Prostate gland (tissue), 2 donors: ENCODE results near the gene DNAJB12. TPM values are rescaled to one million over a fixed set of nuclear protein-coding genes. Genes with fewer than 3 reads are reported as not detected.

ENCODE experiments used
- DNase-seq: peaks from one replicate; pipeline ENCODE4 v3.0.0-alpha.2; 2019; ENCODE audit warnings: low spot score
- H3K27ac ChIP-seq, 2 donors: fragments of 200-600 bp; sonication (generic); 2 replicates each; pipeline ENCODE4 v1.5.1; 2017 to 2019
- H3K27me3 ChIP-seq: fragments of 200-600 bp; sonication (generic); replicated peaks from 2 replicates; pipeline ENCODE4 v1.5.1; 2019; ENCODE audit not compliant: insufficient read depth
- H3K36me3 ChIP-seq, 2 donors: fragments of 200-600 bp; sonication (generic); 1 replicate in 1 of 2; 2 replicates in 1 of 2; pipeline versions ENCODE4 v1.5.1 to v1.8.1; 2017 to 2019
- H3K4me1 ChIP-seq: fragments of 200-600 bp; sonication (generic); replicated peaks from 2 replicates; pipeline ENCODE4 v1.5.1; 2019
- H3K4me3 ChIP-seq, 2 donors: fragments of 200-600 bp; sonication (generic); 2 replicates each; pipeline ENCODE4 v1.5.1; 2017 to 2019
- H3K9me3 ChIP-seq: fragments of 200-600 bp; sonication (generic); 2 replicates; pipeline ENCODE4 v1.5.1; 2017
- POLR2A ChIP-seq: fragments of 450-650 bp; IDR thresholded peaks from one replicate; pipeline ENCODE4 v1.6.1; 2016; ENCODE audit warnings: antibody characterized with exemption, mild to moderate bottlenecking
- POLR2AphosphoS5 ChIP-seq: sonication (generic); formaldehyde crosslinking; IDR thresholded peaks from one replicate; pipeline ENCODE4 v1.6.1; 2017; ENCODE audit warnings: antibody characterized with exemption
- WGBS: methylation state at CpG from one replicate; pipeline ENCODE4 v1.1.5; 2018; 5-methylcytosine and 5-hydroxymethylcytosine counted together
- intact Hi-C: fragments of 100-400 bp; cut with DNase I; formaldehyde crosslinking; loops from one replicate; pipeline ENCODE4 v1.14.2; 2022
- total RNA-seq, 2 donors: library from RNA; depleted of rRNA; stranded (reverse); fragments of >200 nt; gene quantifications; one replicate each; pipeline ENCODE4 v1.1.0, GENCODE V29; 2016
- TF ChIP-seq, protein P1 (sequence below), 4 experiments: fragments of 200-600 bp in 2 of 4; fragments of 450-650 bp in 2 of 4; sonication (generic) in 2 of 4; IDR thresholded peaks; 1 replicate in 3 of 4; 2 replicates in 1 of 4; pipeline ENCODE4 v1.5.1; 2016 to 2019; ENCODE audit warnings: antibody characterized with exemption in 4 of 4, mild to moderate bottlenecking in 2 of 4, moderate library complexity in 2 of 4

The DNAJB12 gene
- total RNA-seq, 2 donors from 2014 or later = 33.0 to 55.9 TPM

DNA sequence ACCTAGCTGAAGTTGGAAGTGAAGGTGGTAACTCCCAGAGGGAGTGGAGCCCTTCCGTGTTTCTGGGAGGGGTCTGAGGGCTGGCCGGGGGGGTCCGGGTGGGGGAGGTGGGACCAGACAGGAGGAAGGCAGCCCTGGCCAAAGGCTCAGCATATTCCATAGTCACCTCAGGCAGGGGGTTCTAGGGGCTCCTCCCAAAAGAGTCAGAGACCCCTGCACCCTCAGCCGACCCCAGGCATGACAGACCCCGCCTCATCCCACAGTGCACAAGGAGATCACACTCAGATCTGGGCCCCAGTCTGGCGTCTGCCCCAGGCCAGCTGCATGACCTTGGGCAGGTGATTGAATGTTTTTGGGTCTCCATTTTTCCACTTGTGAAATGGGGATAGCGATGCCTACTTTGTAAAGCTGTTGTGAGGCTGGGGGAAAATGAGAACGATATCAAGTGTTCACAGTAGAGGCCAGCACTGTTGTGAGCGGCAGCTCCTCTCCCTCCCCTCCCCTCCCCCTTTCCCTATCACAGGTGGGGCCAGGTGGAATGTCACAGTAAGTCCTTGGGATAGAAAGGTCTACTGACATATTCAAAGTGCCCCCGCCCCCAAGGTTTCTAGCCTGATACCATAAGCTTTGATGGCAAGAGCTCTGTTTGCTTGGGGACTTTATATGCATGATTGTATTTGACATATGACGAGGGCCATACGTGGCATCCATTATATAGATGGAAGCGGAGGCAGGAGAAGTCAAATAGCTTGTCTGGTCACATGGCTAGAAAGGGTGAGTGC lies 33.3 kb downstream of the DNAJB12 start:
- Histone ChIP-seq H3K4me1 (peaks cover 19% of the 10 kb centered on the region), H3K9me3 (no peaks in the 10 kb centered on the region), H3K27ac (peak overlapping the region; percentile 81 to 83), H3K27me3 (no peaks in the 10 kb centered on the region), H3K4me3 (no peak overlapping the region), H3K36me3 (no peaks in the 10 kb centered on the region)
- DNase-seq = no peak
- 70% methylated on average over 13 of the region's 13 CpGs for WGBS
- TF ChIP-seq, protein P1, sequence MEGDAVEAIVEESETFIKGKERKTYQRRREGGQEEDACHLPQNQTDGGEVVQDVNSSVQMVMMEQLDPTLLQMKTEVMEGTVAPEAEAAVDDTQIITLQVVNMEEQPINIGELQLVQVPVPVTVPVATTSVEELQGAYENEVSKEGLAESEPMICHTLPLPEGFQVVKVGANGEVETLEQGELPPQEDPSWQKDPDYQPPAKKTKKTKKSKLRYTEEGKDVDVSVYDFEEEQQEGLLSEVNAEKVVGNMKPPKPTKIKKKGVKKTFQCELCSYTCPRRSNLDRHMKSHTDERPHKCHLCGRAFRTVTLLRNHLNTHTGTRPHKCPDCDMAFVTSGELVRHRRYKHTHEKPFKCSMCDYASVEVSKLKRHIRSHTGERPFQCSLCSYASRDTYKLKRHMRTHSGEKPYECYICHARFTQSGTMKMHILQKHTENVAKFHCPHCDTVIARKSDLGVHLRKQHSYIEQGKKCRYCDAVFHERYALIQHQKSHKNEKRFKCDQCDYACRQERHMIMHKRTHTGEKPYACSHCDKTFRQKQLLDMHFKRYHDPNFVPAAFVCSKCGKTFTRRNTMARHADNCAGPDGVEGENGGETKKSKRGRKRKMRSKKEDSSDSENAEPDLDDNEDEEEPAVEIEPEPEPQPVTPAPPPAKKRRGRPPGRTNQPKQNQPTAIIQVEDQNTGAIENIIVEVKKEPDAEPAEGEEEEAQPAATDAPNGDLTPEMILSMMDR (IDR thresholded peaks at IDR 0.05) = no peak
- no peak for TF ChIP-seq POLR2AphosphoS5
- TF ChIP-seq POLR2A = no peak
- intact Hi-C loops = no loop called here

DNA sequence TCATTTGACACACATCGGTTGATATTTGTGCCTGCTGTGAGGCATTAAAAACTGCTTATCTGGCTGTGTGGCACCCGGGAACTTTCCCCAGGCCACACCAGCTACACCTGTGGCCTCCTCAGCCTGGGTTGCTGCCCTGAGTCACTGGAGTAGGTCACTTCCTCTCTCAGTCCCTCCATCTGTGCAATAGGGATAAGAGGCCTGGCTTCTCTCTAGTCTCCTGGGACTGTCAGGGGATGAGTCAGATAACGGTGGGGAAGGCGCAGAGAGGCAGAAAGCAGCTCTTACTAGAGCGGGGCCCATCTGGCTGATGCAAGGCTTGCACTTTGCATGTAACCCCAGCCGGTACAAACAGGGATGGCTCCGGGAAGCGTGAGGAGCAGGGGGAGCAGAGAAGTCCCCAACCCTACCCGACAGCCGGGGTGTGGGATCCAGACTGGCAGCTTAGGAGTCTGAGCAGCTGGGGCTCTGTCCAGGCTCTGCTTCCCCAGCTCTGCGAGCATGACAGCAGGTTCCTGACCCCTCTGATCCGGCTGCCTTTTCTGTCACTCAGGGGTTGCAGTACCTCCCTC lies 34.0 kb downstream of the DNAJB12 start:
- H3K9me3 ChIP-seq = no peaks in the 10 kb centered on the region
- peak overlapping the region; percentile 81 to 83 for H3K27ac ChIP-seq
- H3K4me3 ChIP-seq = no peak overlapping the region
- intact Hi-C loops = no loop called here
- no peak for DNase-seq
- H3K27me3 ChIP-seq = no peaks in the 10 kb centered on the region
- H3K36me3 ChIP-seq = no peaks in the 10 kb centered on the region
- H3K4me1 ChIP-seq = peaks cover 24% of the 10 kb centered on the region
- WGBS = 50% methylated on average over 12 of the region's 12 CpGs
- TF ChIP-seq, protein P1 (IDR thresholded peaks at IDR 0.05) = no peak
- peak; percentile 26 for TF ChIP-seq POLR2A
- TF ChIP-seq POLR2AphosphoS5 = no peak

DNA sequence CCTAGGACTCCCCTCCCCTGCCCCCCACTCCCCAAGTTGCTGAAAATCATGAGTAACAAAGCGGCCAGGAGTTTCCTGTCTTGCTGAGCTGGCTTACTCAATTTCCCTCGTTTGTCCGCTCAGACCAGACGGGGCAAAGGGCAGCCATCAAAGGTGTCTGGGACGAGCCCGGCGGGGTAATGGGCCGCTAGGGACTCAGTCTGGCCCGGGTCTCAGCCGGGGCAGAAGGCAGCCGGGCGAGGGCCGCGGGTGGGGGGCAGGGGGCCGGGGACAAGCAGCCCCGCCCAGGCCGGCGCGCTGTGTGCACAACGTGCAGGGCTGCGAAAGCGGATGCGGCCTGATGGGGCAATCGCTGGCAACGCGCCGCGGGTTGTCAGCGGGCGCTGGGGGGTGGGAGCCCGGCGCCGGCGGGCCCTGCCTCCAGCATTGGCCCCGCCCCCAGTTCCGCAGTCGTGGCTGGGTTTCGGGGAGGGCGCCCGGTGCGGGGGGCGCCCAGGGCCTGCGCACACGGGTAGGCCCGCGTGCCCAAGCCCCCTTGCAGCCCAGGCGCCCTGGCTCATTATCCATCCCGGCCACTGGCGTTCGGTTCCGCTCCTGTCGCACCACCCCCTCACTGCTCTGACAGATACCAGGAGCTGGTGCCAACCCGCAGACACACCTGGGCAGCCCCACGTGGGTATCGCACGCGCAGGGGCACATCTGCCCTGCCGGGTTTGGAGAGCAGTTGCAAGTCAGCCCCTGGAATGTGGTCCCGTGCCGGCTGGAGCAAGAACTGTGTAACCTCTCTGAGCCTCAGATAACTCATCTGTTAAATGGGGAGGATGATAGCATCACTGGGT lies 35.1 kb downstream of the DNAJB12 start:
- Histone ChIP-seq H3K36me3 (no peaks in the 10 kb centered on the region), H3K27ac (peak overlapping the region; percentile 81 to 83), H3K4me3 (peak overlapping the region; percentile 24 to 34), H3K9me3 (no peaks in the 10 kb centered on the region), H3K4me1 (peaks cover 20% of the 10 kb centered on the region), H3K27me3 (no peaks in the 10 kb centered on the region)
- 6% methylated on average over 30 of the region's 60 CpGs for WGBS
- intact Hi-C loops = loop anchor here (5.0 kb wide), 1 partner anchor 47 kb away; the partner anchor contains the start of gene DDIT4
- TF ChIP-seq, protein P1 (IDR thresholded peaks at IDR 0.05) = peak in 2 of 4 experiments; percentile 20 to 26
- TF ChIP-seq POLR2AphosphoS5 = peak; percentile 80
- peak; percentile 37 for TF ChIP-seq POLR2A
- DNase-seq = peak; percentile 92

DNA sequence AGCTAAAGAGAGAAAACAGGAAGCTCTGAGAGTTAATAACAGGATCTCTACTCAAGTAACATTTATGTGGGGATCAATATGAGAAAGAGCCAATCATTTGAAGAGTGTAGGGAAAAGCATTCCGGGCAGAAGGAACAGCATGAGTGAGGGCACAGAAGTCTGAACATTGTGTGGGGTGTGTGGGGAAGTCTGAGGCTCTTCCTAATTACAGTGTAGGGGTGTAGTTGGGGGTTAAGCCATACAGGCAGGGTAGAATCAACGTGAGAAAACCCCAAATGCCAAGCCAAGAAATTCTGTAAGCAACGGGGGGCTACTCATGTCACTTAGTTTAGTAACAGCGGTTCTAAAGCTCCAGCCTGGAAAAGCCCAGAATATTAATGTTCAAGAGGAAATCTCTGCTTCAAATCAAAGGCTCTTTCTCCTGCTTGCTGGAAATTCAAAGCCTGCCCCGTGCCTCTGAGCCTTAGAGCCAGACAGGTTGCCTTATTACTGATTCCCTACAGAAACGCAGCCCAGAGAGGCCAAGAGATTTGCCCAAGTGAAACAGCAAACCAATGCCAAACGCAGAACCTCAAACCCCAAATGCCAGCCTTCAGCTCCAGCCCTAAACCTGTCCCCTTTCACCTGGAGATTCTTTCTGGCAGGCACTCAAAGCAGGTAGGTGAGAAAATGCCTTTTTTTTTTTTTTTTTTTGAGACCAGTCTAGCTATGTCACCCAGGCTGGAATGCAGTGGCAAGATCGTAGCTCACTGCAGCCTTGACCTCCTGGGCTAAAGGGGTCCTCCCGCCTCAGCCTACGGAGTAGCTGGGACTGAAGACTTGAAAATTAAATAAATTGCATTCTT lies 36.1 kb downstream of the DNAJB12 start:
- intact Hi-C loops = loop anchor here (5.0 kb wide), 1 partner anchor 46 kb away; the partner anchor contains the start of gene DDIT4
- DNase-seq = no peak

More for the DNA sequence above, 36.1 kb downstream of the DNAJB12 start:
- peak overlapping the region; percentile 81 to 83 for H3K27ac ChIP-seq
- peaks cover 20% of the 10 kb centered on the region for H3K4me1 ChIP-seq
- H3K9me3 ChIP-seq = no peaks in the 10 kb centered on the region
- H3K4me3 ChIP-seq = no peak overlapping the region
- TF ChIP-seq, protein P1 (IDR thresholded peaks at IDR 0.05) = no peak
- 68% methylated on average over 10 of the region's 10 CpGs for WGBS
- no peaks in the 10 kb centered on the region for H3K27me3 ChIP-seq
- no peaks in the 10 kb centered on the region for H3K36me3 ChIP-seq
